HCT116 (cell line): ENCODE results near the gene SRSF11. TPM values are rescaled to one million over a fixed set of nuclear protein-coding genes. Genes with fewer than 3 reads are reported as not detected.

Source experiments
- ATAC-seq: fragments of 200-7000 bp; cut with Tn5 transposase; 2 replicates; pipeline ENCODE4 v1.9.1; 2020; ENCODE audit warnings: mild to moderate bottlenecking, moderate library complexity
- BruUV-seq: library from RNA; stranded (reverse); fragments of 400-500 nt; replicated peaks from 2 replicates; lab custom pipeline; 2021; lab: Mats Ljungman, UMichigan
- CTCF ChIA-PET: fragments of 300-600 bp; sonication (Branson Sonifier 250); formaldehyde crosslinking; loops from one replicate; lab custom pipeline; 2021; ENCODE audit warnings: antibody characterized with exemption; lab: Charles Lee
- POLR2A ChIA-PET: fragments of 300-600, 350-600 bp; sonication (Branson Sonifier 250); formaldehyde crosslinking; loops from one replicate; lab custom pipeline; 2021; ENCODE audit warnings: antibody characterized with exemption; lab: Charles Lee
- RAD21 ChIA-PET, 2 experiments: fragments of 300-600 bp; sonication (Branson Sonifier 250); formaldehyde crosslinking; loops; one replicate each; lab custom pipeline; 2023; ENCODE audit warnings: low total read pairs in 2 of 2; ENCODE audit not compliant: uncharacterized antibody in 2 of 2, unreplicated experiment in 2 of 2, low non-redundant PET in 1 of 2; lab: Charles Lee
- DNase-seq: peaks from one replicate; pipeline ENCODE4 v3.0.0-alpha.2; 2010; ENCODE audit warnings: low read depth, low spot score
- H2AFZ ChIP-seq: fragments of 200-600 bp; shearing (Covaris generic), sonication (generic); 2 replicates; pipeline ENCODE4 v1.6.1; 2017; ENCODE audit warnings: low read depth, mixed run types, mixed read lengths, antibody characterized with exemption, low read length; ENCODE audit not compliant: poor library complexity, severe bottlenecking
- H3K27ac ChIP-seq: 2 replicates; pipeline ENCODE4 v1.5.1; 2012; ENCODE audit warnings: low read depth, low read length
- H3K27me3 ChIP-seq: fragments of 200-600 bp; sonication (generic); 2 replicates; pipeline ENCODE4 v1.6.1; 2016; ENCODE audit warnings: mixed run types, low read length, mixed read lengths; ENCODE audit not compliant: insufficient read depth
- H3K36me3 ChIP-seq, 2 experiments: fragments of 200-500 bp in 1 of 2; fragments of 200-600 bp in 1 of 2; sonication (Bioruptor generic) in 1 of 2; sonication (generic) in 1 of 2; 2 replicates each; pipeline versions ENCODE4 v1.5.1 to v1.6.1; 2014 to 2016; ENCODE audit warnings: low read length in 2 of 2, inconsistent platforms in 1 of 2, mixed read lengths in 1 of 2, mixed run types in 1 of 2; ENCODE audit not compliant: insufficient read depth in 2 of 2, control insufficient read depth in 1 of 2
- H3K4me1 ChIP-seq, 2 experiments: fragments of 200-600 bp in 1 of 2; sonication (generic) in 1 of 2; 2 replicates each; pipeline versions ENCODE4 v1.5.1 to v1.6.1; 2012 to 2017; ENCODE audit warnings: low read length in 2 of 2, inconsistent platforms in 1 of 2, mild to moderate bottlenecking in 1 of 2, mixed read lengths in 1 of 2, mixed run types in 1 of 2, moderate library complexity in 1 of 2; ENCODE audit not compliant: insufficient read depth in 2 of 2, control insufficient read depth in 1 of 2
- H3K4me2 ChIP-seq: fragments of 200-600 bp; sonication (generic); 2 replicates; pipeline ENCODE4 v1.6.1; 2017; ENCODE audit warnings: mixed run types, low read length, mixed read lengths
- H3K4me3 ChIP-seq, 2 experiments: fragments of 200-600 bp in 1 of 2; sonication (generic) in 1 of 2; replicated peaks in 1 of 2; 2 replicates each; pipeline ENCODE4 v1.5.1; 2011 to 2016; ENCODE audit warnings: low read length in 2 of 2, control low read depth in 1 of 2, low read depth in 1 of 2, mild to moderate bottlenecking in 1 of 2, mixed read lengths in 1 of 2, mixed run types in 1 of 2
- H3K79me2 ChIP-seq: fragments of 200-600 bp; sonication (generic); 2 replicates; pipeline ENCODE4 v1.6.1; 2017; ENCODE audit warnings: mild to moderate bottlenecking, mixed run types, low read length, moderate library complexity, mixed read lengths; ENCODE audit not compliant: insufficient read depth
- H3K9ac ChIP-seq: fragments of 200-600 bp; sonication (generic); 2 replicates; pipeline ENCODE4 v1.6.1; 2016; ENCODE audit warnings: low read length, mixed read lengths
- H3K9me2 ChIP-seq: fragments of 200-600 bp; sonication (generic), shearing (Covaris generic); 2 replicates; pipeline ENCODE4 v1.6.1; 2017; ENCODE audit warnings: mixed run types, mild to moderate bottlenecking, moderate library complexity; ENCODE audit not compliant: insufficient read depth
- H3K9me3 ChIP-seq, 2 experiments: fragments of 200-500 bp in 1 of 2; fragments of 200-600 bp in 1 of 2; sonication (Bioruptor generic) in 1 of 2; sonication (generic) in 1 of 2; 2 replicates each; pipeline ENCODE4 v1.6.1; 2014 to 2017; ENCODE audit warnings: low read length in 2 of 2, mixed read lengths in 2 of 2, inconsistent platforms in 1 of 2, low read depth in 1 of 2, mild to moderate bottlenecking in 1 of 2, mixed run types in 1 of 2, moderate library complexity in 1 of 2; ENCODE audit not compliant: control insufficient read depth in 1 of 2, insufficient read depth in 1 of 2
- H4K20me1 ChIP-seq: fragments of 200-600 bp; sonication (generic), shearing (Covaris generic); 2 replicates; pipeline ENCODE4 v1.6.1; 2017; ENCODE audit warnings: mixed run types, mild to moderate bottlenecking, moderate library complexity; ENCODE audit not compliant: insufficient read depth
- CEBPB ChIP-seq: IDR thresholded peaks from 2 replicates; pipeline ENCODE4 v1.6.1; 2012; ENCODE audit warnings: low read depth
- ELF1 ChIP-seq: IDR thresholded peaks from 2 replicates; pipeline ENCODE4 v1.6.1; 2012; ENCODE audit warnings: low read depth, borderline replicate concordance
- POLR2A ChIP-seq: IDR thresholded peaks from 2 replicates; pipeline ENCODE4 v1.7.0; 2011; ENCODE audit warnings: borderline replicate concordance; ENCODE audit not compliant: insufficient read depth, insufficient read length; ENCODE audit errors: extremely low read depth
- REST ChIP-seq: IDR thresholded peaks from 2 replicates; pipeline ENCODE4 v1.6.1; 2012; ENCODE audit warnings: low read depth
- SIN3A ChIP-seq: IDR thresholded peaks from 2 replicates; pipeline ENCODE4 v1.6.1; 2012; ENCODE audit warnings: low read depth
- SP1 ChIP-seq: IDR thresholded peaks from 2 replicates; pipeline ENCODE4 v1.6.1; 2012; ENCODE audit warnings: low read depth
- YY1 ChIP-seq: IDR thresholded peaks from 2 replicates; pipeline ENCODE4 v1.6.1; 2011; ENCODE audit warnings: low read length, low read depth, moderate library complexity, mild to moderate bottlenecking; ENCODE audit not compliant: insufficient replicate concordance; ENCODE audit errors: extremely low read depth
- ZBTB33 ChIP-seq: IDR thresholded peaks from 2 replicates; pipeline ENCODE4 v1.6.1; 2011; ENCODE audit warnings: mild to moderate bottlenecking, low read length, moderate library complexity; ENCODE audit not compliant: insufficient replicate concordance; ENCODE audit errors: extremely low read depth
- ZNF274 ChIP-seq: fragments of 200-500 bp; sonication (Bioruptor generic); IDR thresholded peaks from 2 replicates; pipeline ENCODE4 v1.6.1; 2014; ENCODE audit warnings: mild to moderate bottlenecking, low read depth, low read length, inconsistent platforms
- intact Hi-C: fragments of 100-400 bp; cut with micrococcal nuclease; formaldehyde crosslinking; loops from 2 replicates; pipeline ENCODE4 v1.10.0; 2022
- total RNA-seq: library from RNA; stranded (reverse); gene quantifications from one replicate; pipeline ENCODE4 v1.2.1, GENCODE V29; 2021; ENCODE audit not compliant: unreplicated experiment

SRSF11 gene
- total RNA-seq, 1 experiment from 2014 or later = 166 TPM

- ATAC-seq = no peak
- Histone ChIP-seq H3K27me3 (no peaks in the 10 kb centered on the region), H3K9me2 (no peaks in the 10 kb centered on the region), H3K36me3 (peaks cover 80 to 85% of the 10 kb centered on the region in 2 experiments), H3K4me1 (no peaks in the 10 kb centered on the region), H4K20me1 (peaks cover 14% of the 10 kb centered on the region; the same call in 1 of the 2 replicates), H3K79me2 (peaks cover 85% of the 10 kb centered on the region), H3K4me2 (no peak overlapping the region), H3K9me3 (no peaks in the 10 kb centered on the region), H3K4me3 (no peak overlapping the region), H3K27ac (no peak overlapping the region), H3K9ac (no peak overlapping the region), H2AFZ (no peak overlapping the region)
- no peak for DNase-seq
- ChIA-PET CTCF (no interaction called here), RAD21 (no interaction called here), POLR2A (no interaction called here)
- TF ChIP-seq CEBPB = no peak
- TF ChIP-seq ZNF274 = no peak
- no peak for TF ChIP-seq SIN3A
- TF ChIP-seq YY1 = no peak
- no peak for TF ChIP-seq ELF1
- TF ChIP-seq POLR2A = no peak
- no peak for TF ChIP-seq SP1
- TF ChIP-seq ZBTB33 = no peak
- TF ChIP-seq REST = no peak
- BruUV-seq = no TSS peak
- intact Hi-C loops = no loop called here
Observed at GRCh38 chr1:70239940-70240339, 18.8 kb downstream of the SRSF11 start.
